HG02763 (cell line): ENCODE results near the gene LY6G5C.

Experiments used
- ATAC-seq: cut with Tn5 transposase; IDR thresholded peaks from one replicate; pipeline ENCODE4 v1.9.1; 2021; ENCODE audit warnings: mild to moderate bottlenecking, moderate library complexity; ENCODE audit not compliant: unreplicated experiment

LY6G5C gene

GRCh38 chr6:31663126-31663960, 17.5 kb downstream of the LY6G5C start:
- no peak for ATAC-seq

GRCh38 chr6:31662124-31662723, 18.6 kb downstream of the LY6G5C start:
- ATAC-seq = no peak

- ATAC-seq = no peak
Observed at GRCh38 chr6:31661262-31662123, 19.4 kb downstream of the LY6G5C start.

- peak; percentile 46 for ATAC-seq
Observed at GRCh38 chr6:31660381-31661261, 20.2 kb downstream of the LY6G5C start, which contains the start of gene C6orf47. TSS of gene C6orf47 (minus strand) at chr6:31660778. CDS start at chr6:31659947, 831 bp downstream.

- no peak for ATAC-seq
Observed at GRCh38 chr6:31659649-31660380, 21.1 kb downstream of the LY6G5C start.

GRCh38 chr6:31658983-31659648, 21.8 kb downstream of the LY6G5C start:
- no peak for ATAC-seq

GRCh38 chr6:31658158-31658688, 22.6 kb downstream of the LY6G5C start:
- no peak for ATAC-seq

GRCh38 chr6:31657406-31658157, 23.3 kb downstream of the LY6G5C start:
- no peak for ATAC-seq

- no peak for ATAC-seq
Observed at GRCh38 chr6:31655349-31656237, 25.3 kb downstream of the LY6G5C start, which contains the start of gene APOM. TSS of gene APOM (plus strand) at chr6:31655894. CDS start at chr6:31655967, 73 bp downstream.

- ATAC-seq = no peak
Observed at GRCh38 chr6:31654574-31655348, 26.1 kb downstream of the LY6G5C start.

GRCh38 chr6:31652925-31653724, 27.7 kb downstream of the LY6G5C start:
- ATAC-seq = peak; percentile 52

- ATAC-seq = peak; percentile 32
Observed at GRCh38 chr6:31651602-31652191, 29.2 kb downstream of the LY6G5C start.

- no peak for ATAC-seq
Observed at GRCh38 chr6:31645325-31645724, 35.5 kb downstream of the LY6G5C start.

GRCh38 chr6:31643818-31644454, 36.9 kb downstream of the LY6G5C start:
- ATAC-seq = no peak
